DND-41 (cell line): ENCODE data around the gene EHF.

Source experiments
- ATAC-seq: fragments of 200-7000 bp; cut with Tn5 transposase; 3 replicates; pipeline ENCODE4 v1.9.1; 2021; ENCODE audit warnings: low read depth; ENCODE audit not compliant: insufficient read depth
- DNase-seq: peaks from one replicate; pipeline ENCODE4 v3.0.0-alpha.2; 2020
- H2AFZ ChIP-seq: 2 replicates; pipeline ENCODE4 v1.6.0; 2012; ENCODE audit warnings: low read depth, low read length
- H3K27ac ChIP-seq: 2 replicates; pipeline ENCODE4 v1.5.1; 2012; ENCODE audit warnings: low read length, inconsistent platforms
- H3K27me3 ChIP-seq: fragments of 200-600 bp; sonication (generic); 2 replicates; pipeline ENCODE4 v1.6.0; 2012; ENCODE audit warnings: low read length, mild to moderate bottlenecking, inconsistent platforms; ENCODE audit not compliant: insufficient read depth, poor library complexity
- H3K36me3 ChIP-seq: 2 replicates; pipeline ENCODE4 v1.5.1; 2012; ENCODE audit warnings: low read length, inconsistent platforms; ENCODE audit not compliant: insufficient read depth
- H3K4me1 ChIP-seq: 2 replicates; pipeline ENCODE4 v1.5.1; 2012; ENCODE audit warnings: mild to moderate bottlenecking, low read length; ENCODE audit not compliant: insufficient read depth
- H3K4me2 ChIP-seq: 2 replicates; pipeline ENCODE4 v1.6.0; 2012; ENCODE audit warnings: mild to moderate bottlenecking, moderate library complexity, low read length, inconsistent platforms; ENCODE audit not compliant: insufficient read depth
- H3K4me3 ChIP-seq, 2 experiments: fragments of 200-600 bp in 1 of 2; shearing (Covaris generic) in 1 of 2; 2 replicates each; pipeline ENCODE4 v1.5.1; 2012 to 2016; ENCODE audit warnings: inconsistent platforms in 2 of 2, low read length in 2 of 2, mild to moderate bottlenecking in 2 of 2, low read depth in 1 of 2, moderate library complexity in 1 of 2
- H3K79me2 ChIP-seq: 2 replicates; pipeline ENCODE4 v1.6.0; 2012; ENCODE audit warnings: low read length, inconsistent platforms; ENCODE audit not compliant: insufficient read depth
- H3K9ac ChIP-seq: 2 replicates; pipeline ENCODE4 v1.6.0; 2012; ENCODE audit warnings: low read depth, mild to moderate bottlenecking, inconsistent platforms, low read length, moderate library complexity
- H3K9me3 ChIP-seq: 2 replicates; pipeline ENCODE4 v1.5.1; 2012; ENCODE audit warnings: low read length, moderate library complexity, mild to moderate bottlenecking, inconsistent platforms; ENCODE audit not compliant: insufficient read depth, severe bottlenecking
- H4K20me1 ChIP-seq: 2 replicates; pipeline ENCODE4 v1.6.0; 2012; ENCODE audit warnings: low read length; ENCODE audit not compliant: insufficient read depth
- EZH2 ChIP-seq: IDR thresholded peaks from 3 replicates; pipeline ENCODE4 v1.6.1; 2012; ENCODE audit warnings: borderline replicate concordance, low read depth, mild to moderate bottlenecking, moderate library complexity, low read length, inconsistent platforms; ENCODE audit not compliant: severe bottlenecking
- TF ChIP-seq, protein P1 (sequence below): IDR thresholded peaks from 2 replicates; pipeline ENCODE4 v1.5.1; 2012; ENCODE audit warnings: borderline replicate concordance, low read length, moderate library complexity, mild to moderate bottlenecking; ENCODE audit not compliant: poor library complexity, severe bottlenecking; ENCODE audit errors: extremely low read depth

Gene EHF

DNA sequence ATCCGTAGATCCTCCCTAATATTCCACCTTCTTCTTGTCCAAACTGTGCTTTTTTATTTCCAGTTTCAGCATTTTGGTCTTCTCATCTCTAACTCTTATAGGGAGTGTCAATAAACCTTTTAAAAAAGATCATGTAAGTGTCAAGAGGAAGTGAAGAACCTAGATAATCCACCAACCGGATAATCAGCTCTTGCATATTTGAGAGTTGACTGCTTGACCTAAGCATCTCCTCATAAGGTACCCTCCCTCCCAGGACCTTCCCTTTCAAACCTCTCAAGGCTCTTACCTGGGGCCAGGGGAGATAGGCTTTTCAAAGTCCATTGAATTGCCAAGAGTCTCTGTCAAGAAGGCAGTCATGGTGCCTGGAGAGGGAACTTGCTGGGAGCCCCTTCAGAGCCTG lies 691 bp upstream of the EHF start:
- H3K9me3 ChIP-seq, result no peaks in the 10 kb centered on the region
- peaks cover 10% of the 10 kb centered on the region for H3K27me3 ChIP-seq
- no peak overlapping the region for H3K9ac ChIP-seq
- no peaks in the 10 kb centered on the region for H4K20me1 ChIP-seq
- H3K4me1 ChIP-seq, result no peaks in the 10 kb centered on the region
- ATAC-seq (no peak), DNase-seq (no peak)
- no peak overlapping the region for H3K4me2 ChIP-seq
- TF ChIP-seq EZH2, result no peak
- TF ChIP-seq, protein P1, sequence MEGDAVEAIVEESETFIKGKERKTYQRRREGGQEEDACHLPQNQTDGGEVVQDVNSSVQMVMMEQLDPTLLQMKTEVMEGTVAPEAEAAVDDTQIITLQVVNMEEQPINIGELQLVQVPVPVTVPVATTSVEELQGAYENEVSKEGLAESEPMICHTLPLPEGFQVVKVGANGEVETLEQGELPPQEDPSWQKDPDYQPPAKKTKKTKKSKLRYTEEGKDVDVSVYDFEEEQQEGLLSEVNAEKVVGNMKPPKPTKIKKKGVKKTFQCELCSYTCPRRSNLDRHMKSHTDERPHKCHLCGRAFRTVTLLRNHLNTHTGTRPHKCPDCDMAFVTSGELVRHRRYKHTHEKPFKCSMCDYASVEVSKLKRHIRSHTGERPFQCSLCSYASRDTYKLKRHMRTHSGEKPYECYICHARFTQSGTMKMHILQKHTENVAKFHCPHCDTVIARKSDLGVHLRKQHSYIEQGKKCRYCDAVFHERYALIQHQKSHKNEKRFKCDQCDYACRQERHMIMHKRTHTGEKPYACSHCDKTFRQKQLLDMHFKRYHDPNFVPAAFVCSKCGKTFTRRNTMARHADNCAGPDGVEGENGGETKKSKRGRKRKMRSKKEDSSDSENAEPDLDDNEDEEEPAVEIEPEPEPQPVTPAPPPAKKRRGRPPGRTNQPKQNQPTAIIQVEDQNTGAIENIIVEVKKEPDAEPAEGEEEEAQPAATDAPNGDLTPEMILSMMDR, result no peak
- H3K36me3 ChIP-seq, result no peaks in the 10 kb centered on the region
- no peaks in the 10 kb centered on the region for H3K79me2 ChIP-seq
- H2AFZ ChIP-seq, result no peak overlapping the region
- no peak overlapping the region for H3K27ac ChIP-seq
- H3K4me3 ChIP-seq, result no peak overlapping the region

DNA sequence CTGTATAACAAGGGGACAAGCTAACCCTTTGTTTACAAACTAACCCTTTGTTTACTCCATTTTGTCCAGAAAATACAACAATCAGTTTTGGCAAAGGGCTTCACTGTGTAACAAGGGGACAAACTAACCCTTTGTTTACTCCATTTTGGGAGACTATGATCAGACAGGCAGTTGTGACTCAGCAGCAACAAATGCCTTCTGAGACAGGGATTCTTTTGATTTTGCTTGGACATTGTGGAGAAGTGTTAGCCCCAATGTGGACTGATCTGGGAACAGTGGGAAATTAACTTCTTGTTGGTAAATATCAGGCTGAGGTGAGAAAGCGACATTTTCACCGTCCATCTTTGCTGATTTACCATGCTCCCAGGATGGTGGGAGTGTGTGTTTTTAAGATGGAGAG lies 983 bp downstream of the EHF start:
- TF ChIP-seq, protein P1, result no peak
- TF ChIP-seq EZH2, result no peak
- H3K4me1 ChIP-seq, result no peaks in the 10 kb centered on the region
- H2AFZ ChIP-seq, result no peak overlapping the region
- DNase-seq (no peak), ATAC-seq (no peak)
- no peak overlapping the region for H3K4me2 ChIP-seq
- H3K9me3 ChIP-seq, result no peaks in the 10 kb centered on the region
- H3K9ac ChIP-seq, result no peak overlapping the region
- H4K20me1 ChIP-seq, result no peaks in the 10 kb centered on the region
- no peak overlapping the region for H3K27ac ChIP-seq
- no peak overlapping the region for H3K4me3 ChIP-seq
- H3K36me3 ChIP-seq, result no peaks in the 10 kb centered on the region
- H3K27me3 ChIP-seq, result peaks cover 5% of the 10 kb centered on the region
- H3K79me2 ChIP-seq, result no peaks in the 10 kb centered on the region

GRCh38 chr11:34623463-34623862 lies 2.6 kb downstream of the EHF start:
- TF ChIP-seq, protein P1, result no peak
- no peak for TF ChIP-seq EZH2
- no peak overlapping the region for H3K27ac ChIP-seq
- no peak for DNase-seq
- no peak overlapping the region for H2AFZ ChIP-seq
- no peak overlapping the region for H3K4me2 ChIP-seq
- H3K4me3 ChIP-seq, result no peak overlapping the region
- H4K20me1 ChIP-seq, result no peaks in the 10 kb centered on the region
- ATAC-seq, result no peak
- H3K9me3 ChIP-seq, result no peaks in the 10 kb centered on the region
- H3K27me3 ChIP-seq, result peaks cover 5% of the 10 kb centered on the region
- H3K79me2 ChIP-seq, result no peaks in the 10 kb centered on the region
- no peaks in the 10 kb centered on the region for H3K4me1 ChIP-seq
- no peak overlapping the region for H3K9ac ChIP-seq
- no peaks in the 10 kb centered on the region for H3K36me3 ChIP-seq

GRCh38 chr11:34624069-34624468 lies 3.2 kb downstream of the EHF start:
- Histone ChIP-seq H3K4me3 (no peak overlapping the region), H2AFZ (no peak overlapping the region), H3K4me2 (no peak overlapping the region), H3K36me3 (no peaks in the 10 kb centered on the region), H3K79me2 (no peaks in the 10 kb centered on the region), H3K4me1 (no peaks in the 10 kb centered on the region), H4K20me1 (no peaks in the 10 kb centered on the region), H3K9me3 (no peaks in the 10 kb centered on the region), H3K27me3 (peaks cover 5% of the 10 kb centered on the region), H3K27ac (no peak overlapping the region), H3K9ac (no peak overlapping the region)
- ATAC-seq (no peak), DNase-seq (no peak)
- TF ChIP-seq, protein P1, result no peak
